ENCODE measurements around the gene CLEC19A.

Gene CLEC19A

GRCh38 chr16:19299565-19299964, 14.0 kb downstream of the CLEC19A start:
- H3K79me2 ChIP-seq (ENCODE audit: insufficient read depth, low read length): no peaks in the 10 kb centered on the region
- no peaks in the 10 kb centered on the region for H4K20me1 ChIP-seq (ENCODE audit: low read depth, low read length)
- no peaks in the 10 kb centered on the region for H3F3A ChIP-seq (ENCODE audit: insufficient read depth)
- H3K27me3 ChIP-seq (ENCODE audit: low read length): no peaks in the 10 kb centered on the region
- no peak overlapping the region for H3K9ac ChIP-seq (ENCODE audit: low read length)
- no peaks in the 10 kb centered on the region for H3K36me3 ChIP-seq (ENCODE audit: low read length)
- H3K4me3 ChIP-seq (ENCODE audit: insufficient read depth, low read length, poor library complexity, severe bottlenecking): no peak overlapping the region
- no peak overlapping the region for H3K4me2 ChIP-seq (ENCODE audit: low read depth, low read length, poor library complexity, severe bottlenecking)
- no peaks in the 10 kb centered on the region for H3K9me3 ChIP-seq (ENCODE audit: insufficient read depth, low read length)
- H3K27ac ChIP-seq (ENCODE audit: low read depth, low read length): no peak overlapping the region
- no peak for TF ChIP-seq EZH2phosphoT487 (conservative IDR thresholded peaks at IDR 0.05; ENCODE audit: low read length)
- no peak for TF ChIP-seq CTCF (IDR thresholded peaks at IDR 0.05; ENCODE audit: insufficient read depth, low read length, poor library complexity, severe bottlenecking)
- no peak overlapping the region for H2AFZ ChIP-seq (ENCODE audit: low read depth, low read length, severe bottlenecking)
- no peaks in the 10 kb centered on the region for H3K9me2 ChIP-seq (replicated peaks; ENCODE audit: insufficient read depth, low read length)

- Histone ChIP-seq H3K27ac (ENCODE audit: low read depth, low read length) (no peak overlapping the region), H3K9ac (ENCODE audit: low read length) (no peak overlapping the region), H3K79me2 (ENCODE audit: insufficient read depth, low read length) (no peaks in the 10 kb centered on the region), H3K4me2 (ENCODE audit: low read depth, low read length, poor library complexity, severe bottlenecking) (no peak overlapping the region), H2AFZ (ENCODE audit: low read depth, low read length, severe bottlenecking) (no peak overlapping the region), H3F3A (ENCODE audit: insufficient read depth) (no peaks in the 10 kb centered on the region), H4K20me1 (ENCODE audit: low read depth, low read length) (no peaks in the 10 kb centered on the region), H3K27me3 (ENCODE audit: low read length) (no peaks in the 10 kb centered on the region), H3K9me3 (ENCODE audit: insufficient read depth, low read length) (no peaks in the 10 kb centered on the region), H3K4me3 (ENCODE audit: insufficient read depth, low read length, poor library complexity, severe bottlenecking) (no peak overlapping the region), H3K9me2 (replicated peaks; ENCODE audit: insufficient read depth, low read length) (no peaks in the 10 kb centered on the region), H3K36me3 (ENCODE audit: low read length) (no peaks in the 10 kb centered on the region)
- no peak for TF ChIP-seq EZH2phosphoT487 (conservative IDR thresholded peaks at IDR 0.05; ENCODE audit: low read length)
Measured at GRCh38 chr16:19301931-19302330, 16.4 kb downstream of the CLEC19A start.

GRCh38 chr16:19304750-19305149, 19.2 kb downstream of the CLEC19A start:
- Histone ChIP-seq H3K79me2 (ENCODE audit: insufficient read depth, low read length) (no peaks in the 10 kb centered on the region), H3K9me3 (ENCODE audit: insufficient read depth, low read length) (no peaks in the 10 kb centered on the region), H3K27ac (ENCODE audit: low read depth, low read length) (no peak overlapping the region), H4K20me1 (ENCODE audit: low read depth, low read length) (no peaks in the 10 kb centered on the region), H3K4me2 (ENCODE audit: low read depth, low read length, poor library complexity, severe bottlenecking) (no peak overlapping the region), H2AFZ (ENCODE audit: low read depth, low read length, severe bottlenecking) (no peak overlapping the region), H3K4me3 (ENCODE audit: insufficient read depth, low read length, poor library complexity, severe bottlenecking) (no peak overlapping the region), H3K27me3 (ENCODE audit: low read length) (no peaks in the 10 kb centered on the region), H3F3A (ENCODE audit: insufficient read depth) (no peaks in the 10 kb centered on the region), H3K9ac (ENCODE audit: low read length) (no peak overlapping the region), H3K36me3 (ENCODE audit: low read length) (no peaks in the 10 kb centered on the region), H3K9me2 (replicated peaks; ENCODE audit: insufficient read depth, low read length) (no peaks in the 10 kb centered on the region)
- TF ChIP-seq CTCF (IDR thresholded peaks at IDR 0.05; ENCODE audit: insufficient read depth, low read length, poor library complexity, severe bottlenecking): no peak
- TF ChIP-seq EZH2phosphoT487 (conservative IDR thresholded peaks at IDR 0.05; ENCODE audit: low read length): no peak

- H3K36me3 ChIP-seq (ENCODE audit: low read length): no peaks in the 10 kb centered on the region
- H3K27ac ChIP-seq (ENCODE audit: low read depth, low read length): no peak overlapping the region
Measured at GRCh38 chr16:19305443-19305842, 19.9 kb downstream of the CLEC19A start.

More at GRCh38 chr16:19305443-19305842, 19.9 kb downstream of the CLEC19A start:
- H3K9me2 ChIP-seq (replicated peaks; ENCODE audit: insufficient read depth, low read length): no peaks in the 10 kb centered on the region
- no peaks in the 10 kb centered on the region for H3F3A ChIP-seq (ENCODE audit: insufficient read depth)
- H2AFZ ChIP-seq (ENCODE audit: low read depth, low read length, severe bottlenecking): no peak overlapping the region
- TF ChIP-seq EZH2phosphoT487 (conservative IDR thresholded peaks at IDR 0.05; ENCODE audit: low read length) (no peak), CTCF (IDR thresholded peaks at IDR 0.05; ENCODE audit: insufficient read depth, low read length, poor library complexity, severe bottlenecking) (no peak)
- no peaks in the 10 kb centered on the region for H4K20me1 ChIP-seq (ENCODE audit: low read depth, low read length)
- no peak overlapping the region for H3K4me3 ChIP-seq (ENCODE audit: insufficient read depth, low read length, poor library complexity, severe bottlenecking)
- H3K4me2 ChIP-seq (ENCODE audit: low read depth, low read length, poor library complexity, severe bottlenecking): no peak overlapping the region
- H3K9ac ChIP-seq (ENCODE audit: low read length): no peak overlapping the region
- no peaks in the 10 kb centered on the region for H3K27me3 ChIP-seq (ENCODE audit: low read length)
- no peaks in the 10 kb centered on the region for H3K9me3 ChIP-seq (ENCODE audit: insufficient read depth, low read length)
- H3K79me2 ChIP-seq (ENCODE audit: insufficient read depth, low read length): no peaks in the 10 kb centered on the region
